Vagina (tissue), 2 donors: ENCODE measurements around the gene CHRNA1. TPM values are rescaled to one million over a fixed set of nuclear protein-coding genes. Genes with fewer than 3 reads are reported as not detected.

Experiments
- DNase-seq, 2 donors: peaks; one replicate each; pipeline ENCODE4 v3.0.0-alpha.2; 2017; ENCODE audit errors: extremely low spot score in 2 of 2
- H3K27ac ChIP-seq: fragments of 200-600 bp; sonication (generic); one replicate; pipeline ENCODE4 v1.5.1; 2019
- H3K27me3 ChIP-seq: fragments of 200-600 bp; sonication (generic); one replicate; pipeline ENCODE4 v1.5.1; 2019
- H3K36me3 ChIP-seq, 2 donors: fragments of 200-600 bp; sonication (generic); one replicate each; pipeline ENCODE4 v1.5.1; 2017 to 2019
- H3K4me1 ChIP-seq: fragments of 200-600 bp; sonication (generic); one replicate; pipeline ENCODE4 v1.5.1; 2019
- H3K4me3 ChIP-seq, 2 donors: fragments of 200-600 bp; sonication (generic); 1 replicate in 1 of 2; 2 replicates in 1 of 2; pipeline ENCODE4 v1.5.1; 2016 to 2019
- H3K9me3 ChIP-seq: fragments of 200-600 bp; sonication (generic); one replicate; pipeline ENCODE4 v1.5.1; 2019
- POLR2A ChIP-seq, 2 donors: fragments of 450-650 bp; IDR thresholded peaks; one replicate each; pipeline ENCODE4 v1.6.1; 2017; ENCODE audit warnings: antibody characterized with exemption in 2 of 2, mild to moderate bottlenecking in 2 of 2, moderate library complexity in 2 of 2
- POLR2AphosphoS5 ChIP-seq, 2 donors: sonication (generic); formaldehyde crosslinking; IDR thresholded peaks; one replicate each; pipeline ENCODE4 v1.9.0; 2017; ENCODE audit warnings: antibody characterized with exemption in 2 of 2, mild to moderate bottlenecking in 2 of 2, low read depth in 1 of 2; ENCODE audit not compliant: insufficient read depth in 1 of 2
- intact Hi-C: fragments of 100-400 bp; cut with DNase I; formaldehyde crosslinking; loops from one replicate; pipeline ENCODE4 v1.15.1; 2023
- total RNA-seq: library from RNA; depleted of rRNA; stranded (reverse); fragments of >200 nt; gene quantifications from one replicate; pipeline ENCODE4 v1.2.3, GENCODE V29; 2016
- TF ChIP-seq, protein P1 (sequence below), 3 experiments: fragments of 450-650 bp in 2 of 3; fragments of 200-600 bp in 1 of 3; sonication (generic) in 1 of 3; IDR thresholded peaks; one replicate each; pipeline ENCODE4 v1.5.1; 2017 to 2019; ENCODE audit warnings: antibody characterized with exemption in 3 of 3, mild to moderate bottlenecking in 2 of 3, moderate library complexity in 2 of 3

The CHRNA1 gene
- total RNA-seq, 1 donor from 2014 or later: not detected

- H3K27me3 ChIP-seq: no peaks in the 10 kb centered on the region
- no peak overlapping the region for H3K27ac ChIP-seq
- H3K36me3 ChIP-seq: no peaks in the 10 kb centered on the region
- no peaks in the 10 kb centered on the region for H3K4me1 ChIP-seq
- H3K4me3 ChIP-seq: no peak overlapping the region
- intact Hi-C loops: no loop called here
- H3K9me3 ChIP-seq: no peaks in the 10 kb centered on the region
- TF ChIP-seq POLR2A (IDR thresholded peaks at IDR 0.05): no peak
- no peak for TF ChIP-seq POLR2AphosphoS5 (IDR thresholded peaks at IDR 0.05; ENCODE audit: insufficient read depth in 1 of 2, low read depth in 1 of 2)
- TF ChIP-seq, protein P1, sequence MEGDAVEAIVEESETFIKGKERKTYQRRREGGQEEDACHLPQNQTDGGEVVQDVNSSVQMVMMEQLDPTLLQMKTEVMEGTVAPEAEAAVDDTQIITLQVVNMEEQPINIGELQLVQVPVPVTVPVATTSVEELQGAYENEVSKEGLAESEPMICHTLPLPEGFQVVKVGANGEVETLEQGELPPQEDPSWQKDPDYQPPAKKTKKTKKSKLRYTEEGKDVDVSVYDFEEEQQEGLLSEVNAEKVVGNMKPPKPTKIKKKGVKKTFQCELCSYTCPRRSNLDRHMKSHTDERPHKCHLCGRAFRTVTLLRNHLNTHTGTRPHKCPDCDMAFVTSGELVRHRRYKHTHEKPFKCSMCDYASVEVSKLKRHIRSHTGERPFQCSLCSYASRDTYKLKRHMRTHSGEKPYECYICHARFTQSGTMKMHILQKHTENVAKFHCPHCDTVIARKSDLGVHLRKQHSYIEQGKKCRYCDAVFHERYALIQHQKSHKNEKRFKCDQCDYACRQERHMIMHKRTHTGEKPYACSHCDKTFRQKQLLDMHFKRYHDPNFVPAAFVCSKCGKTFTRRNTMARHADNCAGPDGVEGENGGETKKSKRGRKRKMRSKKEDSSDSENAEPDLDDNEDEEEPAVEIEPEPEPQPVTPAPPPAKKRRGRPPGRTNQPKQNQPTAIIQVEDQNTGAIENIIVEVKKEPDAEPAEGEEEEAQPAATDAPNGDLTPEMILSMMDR (IDR thresholded peaks at IDR 0.05): no peak
- DNase-seq: no peak
Observed at GRCh38 chr2:174750923-174751441, 13.3 kb downstream of the CHRNA1 start.

- Histone ChIP-seq H3K36me3 (no peaks in the 10 kb centered on the region), H3K9me3 (no peaks in the 10 kb centered on the region), H3K4me1 (no peaks in the 10 kb centered on the region), H3K27me3 (no peaks in the 10 kb centered on the region), H3K27ac (no peak overlapping the region), H3K4me3 (no peak overlapping the region)
- DNase-seq: no peak
- intact Hi-C loops: no loop called here
- no peak for TF ChIP-seq POLR2A (IDR thresholded peaks at IDR 0.05)
- TF ChIP-seq POLR2AphosphoS5 (IDR thresholded peaks at IDR 0.05; ENCODE audit: insufficient read depth in 1 of 2, low read depth in 1 of 2): no peak
- TF ChIP-seq, protein P1 (IDR thresholded peaks at IDR 0.05): no peak
Observed at GRCh38 chr2:174749793-174750192, 14.5 kb downstream of the CHRNA1 start.

DNA sequence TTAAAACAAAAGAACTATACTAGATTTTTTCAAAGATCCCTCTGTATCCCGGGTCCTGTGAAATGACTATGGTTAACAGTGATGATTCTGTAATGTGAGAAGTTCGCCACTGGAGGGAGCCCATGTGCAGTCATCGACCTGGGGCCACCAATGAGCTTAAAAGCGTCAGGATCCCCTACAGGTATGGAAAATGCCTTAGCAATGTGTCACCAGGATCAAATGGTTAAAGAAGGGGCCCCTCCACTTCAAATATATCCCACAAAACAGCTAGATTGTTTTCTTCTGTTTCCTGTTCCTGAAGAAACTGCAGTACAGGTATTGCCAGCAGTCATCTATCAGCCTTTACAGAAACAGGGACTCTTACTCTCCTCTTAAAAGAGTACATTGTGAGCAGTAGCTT lies 15.3 kb downstream of the CHRNA1 start:
- TF ChIP-seq POLR2AphosphoS5 (IDR thresholded peaks at IDR 0.05; ENCODE audit: insufficient read depth in 1 of 2, low read depth in 1 of 2): no peak
- TF ChIP-seq, protein P1 (IDR thresholded peaks at IDR 0.05): peak; percentile 15 to 70 (median 59)
- Histone ChIP-seq H3K27me3 (no peaks in the 10 kb centered on the region), H3K4me1 (no peaks in the 10 kb centered on the region), H3K27ac (no peak overlapping the region), H3K36me3 (no peaks in the 10 kb centered on the region), H3K4me3 (no peak overlapping the region), H3K9me3 (no peaks in the 10 kb centered on the region)
- no peak for DNase-seq
- intact Hi-C loops: no loop called here

DNA sequence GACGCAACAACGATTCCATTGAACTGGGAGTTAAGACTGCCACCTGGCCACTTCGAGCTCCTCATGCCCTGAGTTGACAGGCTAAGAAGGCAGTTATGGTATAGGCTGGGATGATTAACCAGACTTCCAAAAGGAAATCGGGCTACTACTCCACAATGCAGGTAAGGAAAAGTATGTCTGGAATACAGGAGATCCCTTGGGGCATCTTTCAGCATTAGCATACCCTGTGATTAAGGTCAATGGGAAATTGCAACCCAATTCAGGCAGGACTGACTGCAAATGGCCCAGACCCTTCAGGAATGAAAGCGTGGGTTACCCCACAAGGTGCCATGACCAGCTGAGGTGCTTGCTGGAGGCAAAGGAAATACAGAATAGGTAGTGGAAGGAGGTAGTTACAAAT lies 19.1 kb downstream of the CHRNA1 start:
- Histone ChIP-seq H3K27ac (no peak overlapping the region), H3K4me3 (no peak overlapping the region), H3K27me3 (no peaks in the 10 kb centered on the region), H3K36me3 (no peaks in the 10 kb centered on the region), H3K4me1 (no peaks in the 10 kb centered on the region), H3K9me3 (no peaks in the 10 kb centered on the region)
- DNase-seq: no peak
- TF ChIP-seq POLR2A (IDR thresholded peaks at IDR 0.05) (no peak), POLR2AphosphoS5 (IDR thresholded peaks at IDR 0.05; ENCODE audit: insufficient read depth in 1 of 2, low read depth in 1 of 2) (no peak)
- TF ChIP-seq, protein P1 (IDR thresholded peaks at IDR 0.05): no peak
- intact Hi-C loops: no loop called here

DNA sequence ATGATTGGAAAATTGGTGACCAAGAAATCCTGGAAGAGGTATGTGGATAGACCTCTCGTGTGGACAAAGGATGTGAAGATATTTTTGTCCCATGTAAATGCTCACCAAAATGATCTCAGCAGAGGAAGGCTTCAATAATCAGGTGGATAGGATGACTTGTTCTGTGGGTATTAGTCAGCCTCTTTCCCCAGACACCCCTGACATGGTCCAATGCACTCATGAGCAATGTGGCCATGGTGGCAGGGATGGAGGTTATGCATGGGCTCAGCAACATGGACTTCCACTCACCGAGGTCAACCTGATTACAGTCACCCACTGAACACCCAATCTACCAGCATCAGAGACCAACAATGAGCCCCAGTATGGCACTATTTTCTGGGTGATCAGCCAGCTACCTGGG lies 20.2 kb downstream of the CHRNA1 start:
- no peak overlapping the region for H3K27ac ChIP-seq
- no peaks in the 10 kb centered on the region for H3K9me3 ChIP-seq
- no peaks in the 10 kb centered on the region for H3K27me3 ChIP-seq
- H3K4me1 ChIP-seq: no peaks in the 10 kb centered on the region
- DNase-seq: no peak
- no peak overlapping the region for H3K4me3 ChIP-seq
- TF ChIP-seq POLR2A (IDR thresholded peaks at IDR 0.05): no peak
- TF ChIP-seq, protein P1 (IDR thresholded peaks at IDR 0.05): no peak
- TF ChIP-seq POLR2AphosphoS5 (IDR thresholded peaks at IDR 0.05; ENCODE audit: insufficient read depth in 1 of 2, low read depth in 1 of 2): no peak
- H3K36me3 ChIP-seq: no peaks in the 10 kb centered on the region
- intact Hi-C loops: no loop called here
